GM12865 (cell line): Measurements from ENCODE around the gene PRPF6.

Experiments used
- DNase-seq: peaks from one replicate; pipeline ENCODE4 v3.0.0; 2010; ENCODE audit warnings: low read depth
- H3K4me3 ChIP-seq: 2 replicates; pipeline ENCODE4 v1.5.1; 2011; ENCODE audit warnings: mild to moderate bottlenecking, low read depth, low read length, control low read depth
- CTCF ChIP-seq: IDR thresholded peaks from 2 replicates; pipeline ENCODE4 v1.5.1; 2011; ENCODE audit warnings: low read length, control low read depth, low read depth, inconsistent platforms; ENCODE audit not compliant: insufficient read depth; ENCODE audit errors: missing control alignments

PRPF6 gene

GRCh38 chr20:64049060-64049877 lies 68.3 kb downstream of the PRPF6 start, which contains the start of gene SOX18:
Gene SOX18, minus strand, starts transcription at chr20:64049639. Its CDS starts 123 bp downstream, at chr20:64049516.
- peak; percentile 59 for DNase-seq
- TF ChIP-seq CTCF: no peak
- no peak within 1 kb of the TSS for H3K4me3 ChIP-seq

- DNase-seq: no peak
- H3K4me3 ChIP-seq: no peak overlapping the region
- TF ChIP-seq CTCF: no peak
Measured at GRCh38 chr20:64049878-64050260, 68.9 kb downstream of the PRPF6 start.

- H3K4me3 ChIP-seq: no peak overlapping the region
- no peak for DNase-seq
- TF ChIP-seq CTCF: no peak
Measured at GRCh38 chr20:64050261-64051032, 69.5 kb downstream of the PRPF6 start.

- DNase-seq: no peak
- H3K4me3 ChIP-seq: no peak overlapping the region
- TF ChIP-seq CTCF: no peak
Measured at GRCh38 chr20:64051033-64051452, 70.1 kb downstream of the PRPF6 start.

DNA sequence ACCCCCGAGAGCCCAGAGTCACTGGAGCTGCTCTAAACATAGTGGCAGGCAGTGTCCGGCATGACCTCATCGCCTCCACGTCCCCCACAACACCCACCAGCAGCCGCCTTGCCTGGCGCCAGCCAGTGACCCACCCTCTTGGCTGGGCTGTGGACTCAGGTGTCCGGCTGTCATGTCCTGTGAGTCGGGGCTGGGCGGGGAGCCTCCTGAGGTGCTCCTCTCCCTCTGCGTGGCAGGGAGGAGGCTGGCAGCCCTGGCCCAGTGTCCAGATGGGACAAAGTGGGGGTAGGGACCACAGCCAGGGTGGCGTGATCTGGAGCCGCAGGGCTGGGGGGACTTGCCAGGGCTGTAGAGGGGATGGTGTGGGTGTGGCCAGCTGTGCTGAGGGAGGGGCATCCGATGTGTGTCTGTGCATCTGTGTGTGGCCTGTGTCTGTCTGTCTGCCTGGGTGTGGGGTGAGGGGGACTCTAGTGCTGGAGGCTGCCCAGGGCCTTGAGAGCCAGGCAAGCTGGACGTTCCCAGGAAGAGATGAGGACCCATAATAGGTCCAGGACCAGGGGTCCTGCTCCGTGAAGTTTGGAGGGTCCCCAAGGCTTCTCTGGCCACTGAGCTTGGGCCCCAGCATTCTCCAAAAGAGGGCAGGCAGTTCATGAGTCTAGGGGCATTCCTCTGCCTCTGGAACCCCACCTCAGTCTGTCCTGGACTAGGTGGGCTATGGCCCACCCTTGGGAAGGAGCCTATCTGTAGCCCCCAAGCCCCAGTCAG lies 70.8 kb downstream of the PRPF6 start:
- no peak for TF ChIP-seq CTCF
- no peak for DNase-seq
- H3K4me3 ChIP-seq: no peak overlapping the region

DNA sequence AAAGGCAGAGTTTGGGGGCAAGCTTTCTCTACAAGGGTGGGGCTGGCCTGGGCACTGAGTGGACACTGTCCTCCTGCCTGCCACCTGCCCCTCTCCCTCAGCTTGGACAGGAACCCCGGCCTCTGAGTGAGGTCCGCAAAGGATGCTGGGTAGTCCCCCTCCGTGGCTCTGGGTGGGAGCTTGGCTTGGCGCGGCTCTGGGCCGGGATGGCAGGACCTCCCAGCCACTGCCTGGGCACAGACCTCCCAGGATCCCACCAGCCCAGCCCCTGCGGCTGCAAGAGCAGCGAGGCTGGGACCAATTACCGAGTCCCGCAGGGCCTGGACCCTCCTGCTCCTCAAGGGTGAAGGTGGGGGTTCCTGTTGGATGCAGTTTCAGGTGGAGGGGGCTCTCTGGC lies 71.4 kb downstream of the PRPF6 start:
- TF ChIP-seq CTCF: no peak
- H3K4me3 ChIP-seq: no peak overlapping the region
- DNase-seq: no peak
